Neural cell (in vitro differentiated cells): ENCODE measurements around the gene RBP5. TPM values are rescaled to one million over a fixed set of nuclear protein-coding genes. Genes with fewer than 3 reads are reported as not detected.

Experiments used
- H2AFZ ChIP-seq: fragments of 200-600, 300-800 bp; sonication (generic), shearing (Covaris generic); 2 replicates; pipeline ENCODE4 v1.6.0; 2014; ENCODE audit warnings: low read depth, mild to moderate bottlenecking, antibody characterized with exemption, low read length, moderate library complexity
- H3F3A ChIP-seq: fragments of 200-600 bp; shearing (Covaris generic); 2 replicates; pipeline ENCODE4 v1.6.1; 2016; ENCODE audit warnings: mild to moderate bottlenecking, moderate library complexity, mixed read lengths, antibody characterized with exemption, low read length; ENCODE audit not compliant: insufficient read depth, poor library complexity, severe bottlenecking
- H3K27ac ChIP-seq: fragments of 200-600, 300-800 bp; sonication (generic), shearing (Covaris generic); 2 replicates; pipeline ENCODE4 v1.5.1; 2014; ENCODE audit warnings: mild to moderate bottlenecking, low read length, moderate library complexity
- H3K27me3 ChIP-seq: fragments of 300-800, 200-600 bp; sonication (generic), shearing (Covaris generic); 2 replicates; pipeline ENCODE4 v1.6.0; 2014; ENCODE audit warnings: mild to moderate bottlenecking, low read depth, low read length, moderate library complexity; ENCODE audit not compliant: insufficient read depth
- H3K36me3 ChIP-seq: fragments of 300-800, 200-600 bp; sonication (generic), shearing (Covaris generic); 2 replicates; pipeline ENCODE4 v1.5.1; 2014; ENCODE audit warnings: mild to moderate bottlenecking, antibody characterized with exemption, low read length, moderate library complexity; ENCODE audit not compliant: insufficient read depth
- H3K4me2 ChIP-seq: fragments of 300-800, 200-600 bp; sonication (generic), shearing (Covaris generic); 2 replicates; pipeline ENCODE4 v1.6.0; 2014; ENCODE audit warnings: mild to moderate bottlenecking, low read length
- H3K4me3 ChIP-seq: fragments of 300-800, 200-600 bp; sonication (generic), shearing (Covaris generic); 2 replicates; pipeline ENCODE4 v1.5.1; 2014; ENCODE audit warnings: mild to moderate bottlenecking, low read length, moderate library complexity
- H3K79me2 ChIP-seq: fragments of 200-600 bp; shearing (Covaris generic); replicated peaks from 2 replicates; pipeline ENCODE4 v1.6.0; 2014; ENCODE audit warnings: mild to moderate bottlenecking, low read length, moderate library complexity; ENCODE audit not compliant: insufficient read depth
- H3K9ac ChIP-seq: fragments of 300-800, 200-600 bp; sonication (generic), shearing (Covaris generic); 2 replicates; pipeline ENCODE4 v1.6.1; 2016; ENCODE audit warnings: mild to moderate bottlenecking, low read length, mixed read lengths
- H3K9me2 ChIP-seq: fragments of 200-600 bp; shearing (Covaris generic); 2 replicates; pipeline ENCODE4 v1.6.1; 2016; ENCODE audit warnings: mild to moderate bottlenecking, low read length, mixed read lengths; ENCODE audit not compliant: insufficient read depth
- H3K9me3 ChIP-seq: fragments of 200-600, 300-800 bp; sonication (generic), shearing (Covaris generic); 2 replicates; pipeline ENCODE4 v1.6.1; 2016; ENCODE audit warnings: mild to moderate bottlenecking, mixed run types, low read length, moderate library complexity, mixed read lengths
- H4K20me1 ChIP-seq: fragments of 200-600 bp; shearing (Covaris generic); 2 replicates; pipeline ENCODE4 v1.6.1; 2016; ENCODE audit warnings: mild to moderate bottlenecking, mixed run types; ENCODE audit not compliant: insufficient read depth
- CTCF ChIP-seq: fragments of 450-650 bp; IDR thresholded peaks from 2 replicates; pipeline ENCODE4 v1.5.1; 2014; ENCODE audit warnings: antibody characterized with exemption, mild to moderate bottlenecking, moderate library complexity; ENCODE audit not compliant: poor library complexity, severe bottlenecking
- EP300 ChIP-seq: fragments of 450-650 bp; conservative IDR thresholded peaks from 2 replicates; pipeline ENCODE4 v1.6.1; 2014; ENCODE audit warnings: antibody characterized with exemption, mild to moderate bottlenecking, moderate library complexity; ENCODE audit not compliant: poor library complexity, severe bottlenecking
- EZH2 ChIP-seq: fragments of 200-600, 300-800 bp; shearing (Covaris generic), sonication (generic); IDR thresholded peaks from 2 replicates; pipeline ENCODE4 v1.6.1; 2014; ENCODE audit warnings: antibody characterized with exemption, low read length, borderline replicate concordance, mild to moderate bottlenecking; ENCODE audit not compliant: insufficient read depth, poor library complexity, severe bottlenecking
- MXI1 ChIP-seq: fragments of 450-650 bp; conservative IDR thresholded peaks from 2 replicates; pipeline ENCODE4 v1.6.1; 2014; ENCODE audit warnings: antibody characterized with exemption, mild to moderate bottlenecking; ENCODE audit not compliant: poor library complexity, severe bottlenecking
- POLR2AphosphoS5 ChIP-seq: IDR thresholded peaks from 2 replicates; pipeline ENCODE4 v1.6.1; 2012
- RAD21 ChIP-seq: fragments of 450-650 bp; conservative IDR thresholded peaks from 2 replicates; pipeline ENCODE4 v1.6.1; 2014; ENCODE audit warnings: antibody characterized with exemption, mild to moderate bottlenecking, moderate library complexity
- REST ChIP-seq: IDR thresholded peaks from 2 replicates; pipeline ENCODE4 v1.6.1; 2012; ENCODE audit warnings: borderline replicate concordance
- SMC3 ChIP-seq: fragments of 450-650 bp; conservative IDR thresholded peaks from 2 replicates; pipeline ENCODE4 v1.6.1; 2014; ENCODE audit warnings: antibody characterized with exemption, mild to moderate bottlenecking, moderate library complexity; ENCODE audit not compliant: poor library complexity
- TAF1 ChIP-seq: IDR thresholded peaks from 2 replicates; pipeline ENCODE4 v1.6.1; 2012; ENCODE audit warnings: low read depth
- polyA plus RNA-seq: library from polyadenylated mRNA; depleted of rRNA; stranded (reverse); fragments of >200 nt; gene quantifications from 2 replicates; pipeline ENCODE4 v1.2.3, GENCODE V29; 2014

Gene RBP5
- polyA plus RNA-seq, 1 donor from 2014 or later, result 1.9 TPM

GRCh38 chr12:7106082-7106481 is 22.6 kb downstream of the RBP5 start:
- Histone ChIP-seq H3F3A (no peaks in the 10 kb centered on the region), H3K9me3 (no peaks in the 10 kb centered on the region), H3K79me2 (no peaks in the 10 kb centered on the region), H3K4me2 (no peak overlapping the region), H3K9ac (no peak overlapping the region), H2AFZ (no peak overlapping the region), H4K20me1 (no peaks in the 10 kb centered on the region), H3K9me2 (no peaks in the 10 kb centered on the region), H3K4me3 (no peak overlapping the region), H3K36me3 (no peaks in the 10 kb centered on the region), H3K27ac (no peak overlapping the region), H3K27me3 (no peaks in the 10 kb centered on the region)
- TF ChIP-seq CTCF, result no peak
- no peak for TF ChIP-seq EP300
- no peak for TF ChIP-seq SMC3
- TF ChIP-seq MXI1, result no peak
- TF ChIP-seq REST, result no peak
- no peak for TF ChIP-seq EZH2
- no peak for TF ChIP-seq POLR2AphosphoS5
- no peak for TF ChIP-seq RAD21
- TF ChIP-seq TAF1, result no peak

GRCh38 chr12:7103837-7104584 is 24.7 kb downstream of the RBP5 start:
- TF ChIP-seq EP300 (peak; percentile 83), TAF1 (no peak), SMC3 (no peak), RAD21 (no peak), POLR2AphosphoS5 (peak; percentile 66)
- Histone ChIP-seq H3K9me3 (no peaks in the 10 kb centered on the region), H3K9me2 (no peaks in the 10 kb centered on the region), H4K20me1 (no peaks in the 10 kb centered on the region), H3F3A (no peaks in the 10 kb centered on the region), H3K9ac (no peak overlapping the region), H3K27ac (peak overlapping the region; percentile 52), H3K4me2 (peak overlapping the region; percentile 28), H2AFZ (no peak overlapping the region), H3K4me3 (peak overlapping the region; percentile 26), H3K27me3 (no peaks in the 10 kb centered on the region), H3K36me3 (no peaks in the 10 kb centered on the region), H3K79me2 (no peaks in the 10 kb centered on the region)
